OCI-LY1 (cell line): ENCODE measurements around the gene WNK2.

ENCODE experiments used
- EZH2 ChIP-seq: fragments of 200-600 bp; sonication (generic), shearing (Covaris generic); IDR thresholded peaks from 2 replicates; pipeline ENCODE4 v1.8.0; 2017; ENCODE audit warnings: borderline replicate concordance, mixed run types, mild to moderate bottlenecking, antibody characterized with exemption, low read length, moderate library complexity, mixed read lengths
- TF ChIP-seq, protein P1 (sequence below): fragments of 200-600 bp; sonication (generic), shearing (Covaris generic); IDR thresholded peaks from 2 replicates; pipeline ENCODE4 v1.5.1; 2017; ENCODE audit warnings: mild to moderate bottlenecking, antibody characterized with exemption, low read length, moderate library complexity, mixed read lengths

DNA sequence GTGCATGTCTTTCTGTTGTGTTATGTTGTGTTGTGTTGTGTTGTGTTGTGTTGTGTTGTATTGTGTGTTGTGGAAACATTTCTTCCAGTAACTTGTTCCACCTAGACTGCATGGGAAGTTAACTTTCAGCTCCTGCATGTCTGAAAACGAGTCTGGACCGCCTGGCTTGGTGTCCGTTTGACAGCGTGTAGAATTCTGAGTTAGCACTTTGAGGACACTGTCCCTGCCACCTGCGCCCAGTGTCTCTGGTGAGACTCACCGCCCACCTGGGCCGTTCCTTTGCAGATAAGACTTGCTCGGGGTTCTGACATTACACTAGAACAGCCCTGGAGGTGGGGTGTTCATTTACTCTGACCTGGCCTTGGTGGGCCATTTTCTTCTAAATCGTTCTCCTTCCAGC is 42.0 kb downstream of the WNK2 start:
- TF ChIP-seq, protein P1, sequence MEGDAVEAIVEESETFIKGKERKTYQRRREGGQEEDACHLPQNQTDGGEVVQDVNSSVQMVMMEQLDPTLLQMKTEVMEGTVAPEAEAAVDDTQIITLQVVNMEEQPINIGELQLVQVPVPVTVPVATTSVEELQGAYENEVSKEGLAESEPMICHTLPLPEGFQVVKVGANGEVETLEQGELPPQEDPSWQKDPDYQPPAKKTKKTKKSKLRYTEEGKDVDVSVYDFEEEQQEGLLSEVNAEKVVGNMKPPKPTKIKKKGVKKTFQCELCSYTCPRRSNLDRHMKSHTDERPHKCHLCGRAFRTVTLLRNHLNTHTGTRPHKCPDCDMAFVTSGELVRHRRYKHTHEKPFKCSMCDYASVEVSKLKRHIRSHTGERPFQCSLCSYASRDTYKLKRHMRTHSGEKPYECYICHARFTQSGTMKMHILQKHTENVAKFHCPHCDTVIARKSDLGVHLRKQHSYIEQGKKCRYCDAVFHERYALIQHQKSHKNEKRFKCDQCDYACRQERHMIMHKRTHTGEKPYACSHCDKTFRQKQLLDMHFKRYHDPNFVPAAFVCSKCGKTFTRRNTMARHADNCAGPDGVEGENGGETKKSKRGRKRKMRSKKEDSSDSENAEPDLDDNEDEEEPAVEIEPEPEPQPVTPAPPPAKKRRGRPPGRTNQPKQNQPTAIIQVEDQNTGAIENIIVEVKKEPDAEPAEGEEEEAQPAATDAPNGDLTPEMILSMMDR, result no peak
- no peak for TF ChIP-seq EZH2
